Lung microvascular endothelial cell (primary cell): ENCODE data around the gene CSTPP1. TPM values are rescaled to one million over a fixed set of nuclear protein-coding genes. Genes with fewer than 3 reads are reported as not detected.
"Not testable (repeated sequence)": the region's sequence is repeated elsewhere in the genome, so short reads cannot be mapped to it uniquely, and the experiment has no call there.

Source experiments
- DNase-seq, 2 donors: peaks; one replicate each; pipeline versions ENCODE4 v3.0.0 to v3.0.0-alpha.2; 2010; ENCODE audit warnings: low read depth in 2 of 2
- total RNA-seq: library from RNA; depleted of rRNA; stranded (reverse); fragments of >200 nt; gene quantifications from 2 replicates; pipeline ENCODE4 v1.2.1, GENCODE V29; 2014

Gene CSTPP1
- total RNA-seq, 1 donor from 2014 or later, result 9.1 TPM

GRCh38 chr11:46912526-46913150 lies 23.9 kb upstream of the CSTPP1 start:
- DNase-seq, result no peak

- no peak for DNase-seq
These were observed 23.1 kb upstream of the CSTPP1 start for GRCh38 chr11:46913484-46913883.

- DNase-seq, result no peak
These were observed 22.2 kb upstream of the CSTPP1 start for GRCh38 chr11:46914363-46914762.

- no peak for DNase-seq
These were observed 21.7 kb upstream of the CSTPP1 start for GRCh38 chr11:46914910-46915309.

GRCh38 chr11:46916286-46917108 lies 20.1 kb upstream of the CSTPP1 start:
- peak; percentile 55 to 62 for DNase-seq

GRCh38 chr11:46917109-46917761 lies 19.3 kb upstream of the CSTPP1 start:
- DNase-seq, result no peak

GRCh38 chr11:46917762-46918082 lies 18.8 kb upstream of the CSTPP1 start:
- no peak for DNase-seq

GRCh38 chr11:46918083-46918787 lies 18.3 kb upstream of the CSTPP1 start, which contains the start of gene LRP4:
LRP4 (minus strand) TSS chr11:46918550; CDS start chr11:46918379, 171 bp downstream.
- peak in 1 of 2 donors; percentile 41 for DNase-seq

- no peak for DNase-seq
These were observed 17.6 kb upstream of the CSTPP1 start for GRCh38 chr11:46918788-46919513.

GRCh38 chr11:46920755-46921154 lies 15.8 kb upstream of the CSTPP1 start:
- DNase-seq, result peak in 1 of 2 donors; percentile 96

GRCh38 chr11:46927928-46928327 lies 8.6 kb upstream of the CSTPP1 start:
- DNase-seq, result not testable (repeated sequence)

GRCh38 chr11:46928701-46929100 lies 7.9 kb upstream of the CSTPP1 start:
- not testable (repeated sequence) for DNase-seq

- peak; percentile 31 to 72 for DNase-seq
These were observed 6.5 kb upstream of the CSTPP1 start for GRCh38 chr11:46930089-46930488.

- no peak for DNase-seq
These were observed 5.6 kb downstream of the CSTPP1 start for GRCh38 chr11:46942172-46942571.

GRCh38 chr11:46944356-46945075 lies 8.0 kb downstream of the CSTPP1 start:
- no peak for DNase-seq

GRCh38 chr11:46947399-46948077 lies 11.0 kb downstream of the CSTPP1 start:
- DNase-seq, result no peak

GRCh38 chr11:46948378-46949131 lies 12.0 kb downstream of the CSTPP1 start:
- peak in 1 of 2 donors; percentile 68 for DNase-seq

GRCh38 chr11:46949297-46949696 lies 12.7 kb downstream of the CSTPP1 start:
- DNase-seq, result no peak

- DNase-seq, result peak in 1 of 2 donors; percentile 4
These were observed 15.3 kb downstream of the CSTPP1 start for GRCh38 chr11:46951864-46952263.
